Mucosa of descending colon (tissue), 3 donors: ENCODE data around the gene UIMC1. TPM values are rescaled to one million over a fixed set of nuclear protein-coding genes. Genes with fewer than 3 reads are reported as not detected.

Source experiments
- ATAC-seq: fragments of 200-7000 bp; cut with Tn5 transposase; one replicate; pipeline ENCODE4 v1.9.1; 2020; ENCODE audit warnings: mild to moderate bottlenecking, moderate library complexity
- DNase-seq, 3 donors: peaks; one replicate each; pipeline ENCODE4 v3.0.0-alpha.2; 2020
- H3K36me3 ChIP-seq: fragments of 200-600 bp; one replicate; pipeline ENCODE4 v1.8.0; 2021; ENCODE audit warnings: low read depth, mild to moderate bottlenecking
- H3K4me1 ChIP-seq: fragments of 200-600 bp; one replicate; pipeline ENCODE4 v1.8.0; 2021; ENCODE audit warnings: low read depth, mild to moderate bottlenecking
- H3K4me3 ChIP-seq: fragments of 200-600 bp; one replicate; pipeline ENCODE4 v1.8.0; 2021; ENCODE audit warnings: mild to moderate bottlenecking
- H3K9me3 ChIP-seq: fragments of 200-600 bp; one replicate; pipeline ENCODE4 v1.8.0; 2021; ENCODE audit warnings: mild to moderate bottlenecking
- CTCF ChIP-seq: fragments of 200-600 bp; IDR thresholded peaks from one replicate; pipeline ENCODE4 v1.8.0; 2022; ENCODE audit warnings: antibody characterized with exemption, mild to moderate bottlenecking
- intact Hi-C, 2 donors: fragments of 100-400 bp; cut with DNase I in 1 of 2; cut with micrococcal nuclease in 1 of 2; formaldehyde crosslinking; loops; one replicate each; pipeline versions ENCODE4 v1.11.0 to v1.11.1; 2022; cut with DNase I, micrococcal nuclease
- total RNA-seq, 3 donors: library from RNA; stranded (reverse); fragmentation: NEBNext Ultra II Directional in 2 of 3; extraction: Animal tissue kit (Norgen Biotek cat#: 25700) in 2 of 3; gene quantifications; one replicate each; pipeline versions ENCODE4 v1.2.1 to v1.2.4, GENCODE V29; 2021 to 2023
- donor health status: DM: no; HTN: no; CAD: no; lungs with moderate emphysema.
- donor health status: DM: no; HTN: no; CAD: no.
- donor health status: DM: no; HTN: yes; CAD: no.

UIMC1 gene
- total RNA-seq, 3 donors from 2014 or later, result 30.7 to 57.8 (median 33.3) TPM

GRCh38 chr5:176881021-176881749 lies 125.4 kb downstream of the UIMC1 start:
- no peak overlapping the region for H3K4me3 ChIP-seq
- H3K4me1 ChIP-seq, result no peaks in the 10 kb centered on the region
- no peaks in the 10 kb centered on the region for H3K36me3 ChIP-seq
- no peaks in the 10 kb centered on the region for H3K9me3 ChIP-seq
- intact Hi-C loops, result no loop called here
- no peak for ATAC-seq
- DNase-seq, result no peak
- no peak for TF ChIP-seq CTCF

- no peaks in the 10 kb centered on the region for H3K36me3 ChIP-seq
- no peak overlapping the region for H3K4me3 ChIP-seq
- TF ChIP-seq CTCF, result no peak
- ATAC-seq (no peak), DNase-seq (no peak)
- H3K4me1 ChIP-seq, result no peaks in the 10 kb centered on the region
- intact Hi-C loops, result no loop called here
- no peaks in the 10 kb centered on the region for H3K9me3 ChIP-seq
Measured at GRCh38 chr5:176880366-176881020, 126.1 kb downstream of the UIMC1 start.

GRCh38 chr5:176879663-176880361 lies 126.8 kb downstream of the UIMC1 start:
- TF ChIP-seq CTCF, result no peak
- no peaks in the 10 kb centered on the region for H3K36me3 ChIP-seq
- ATAC-seq (no peak), DNase-seq (no peak)
- H3K4me3 ChIP-seq, result no peak overlapping the region
- intact Hi-C loops, result no loop called here
- no peaks in the 10 kb centered on the region for H3K9me3 ChIP-seq
- no peaks in the 10 kb centered on the region for H3K4me1 ChIP-seq

GRCh38 chr5:176878906-176879662 lies 127.5 kb downstream of the UIMC1 start:
- no peaks in the 10 kb centered on the region for H3K36me3 ChIP-seq
- DNase-seq, result no peak
- H3K4me3 ChIP-seq, result no peak overlapping the region
- no peak for ATAC-seq
- no peak for TF ChIP-seq CTCF
- no peaks in the 10 kb centered on the region for H3K4me1 ChIP-seq
- intact Hi-C loops, result no loop called here
- H3K9me3 ChIP-seq, result no peaks in the 10 kb centered on the region

- Histone ChIP-seq H3K9me3 (no peaks in the 10 kb centered on the region), H3K4me1 (no peaks in the 10 kb centered on the region), H3K4me3 (no peak overlapping the region), H3K36me3 (no peaks in the 10 kb centered on the region)
- intact Hi-C loops, result no loop called here
- DNase-seq (no peak), ATAC-seq (no peak)
- TF ChIP-seq CTCF, result no peak
Measured at GRCh38 chr5:176878463-176878862, 128.1 kb downstream of the UIMC1 start.
